ENCODE data around the gene SCTR.

DNA sequence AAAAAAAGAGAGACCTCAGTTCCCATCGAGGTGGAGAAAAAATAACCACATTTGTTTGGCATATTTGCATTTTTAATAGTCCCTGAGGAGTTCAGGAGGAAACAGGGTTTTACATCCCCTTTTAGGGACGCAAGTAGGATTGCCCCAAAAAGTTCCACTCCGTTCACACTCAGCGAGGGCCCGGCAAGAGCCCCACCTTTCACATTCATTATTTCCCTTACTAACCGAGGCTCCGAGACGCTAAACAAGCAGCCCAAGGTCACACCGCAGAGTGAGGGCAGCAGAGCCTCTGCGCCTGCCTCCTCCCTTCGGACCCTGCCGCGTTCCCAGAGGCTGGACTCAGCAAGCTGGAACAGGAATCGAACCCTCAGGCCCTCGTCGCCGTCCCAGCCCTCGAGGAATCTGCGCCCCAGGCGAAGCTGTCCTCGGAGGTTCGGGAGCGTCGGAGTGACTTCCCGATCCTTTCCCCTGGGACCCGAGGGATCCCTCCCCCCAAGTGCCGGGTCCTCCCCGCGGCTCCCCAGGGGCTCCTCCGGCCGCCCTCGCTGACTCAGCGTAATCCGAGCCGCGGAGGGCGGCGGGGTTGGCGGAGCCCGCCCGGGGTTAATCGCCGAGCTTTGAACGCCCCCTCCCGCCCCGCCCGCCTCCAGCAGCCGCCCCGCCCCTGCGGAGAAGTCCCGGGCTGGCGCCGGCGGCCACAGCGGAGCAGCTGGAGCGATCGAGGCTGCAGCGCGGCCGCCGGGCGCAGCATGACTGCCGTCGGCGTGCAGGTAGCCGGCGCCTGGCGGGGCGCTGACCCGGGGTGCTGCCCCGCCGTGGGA is 92.9 kb downstream of the SCTR start, which contains the start of gene TMEM37:
- TF ChIP-seq EZH2phosphoT487 (IDR thresholded peaks at IDR 0.05; ENCODE audit: low read depth): no peak
- TF ChIP-seq, protein P1, sequence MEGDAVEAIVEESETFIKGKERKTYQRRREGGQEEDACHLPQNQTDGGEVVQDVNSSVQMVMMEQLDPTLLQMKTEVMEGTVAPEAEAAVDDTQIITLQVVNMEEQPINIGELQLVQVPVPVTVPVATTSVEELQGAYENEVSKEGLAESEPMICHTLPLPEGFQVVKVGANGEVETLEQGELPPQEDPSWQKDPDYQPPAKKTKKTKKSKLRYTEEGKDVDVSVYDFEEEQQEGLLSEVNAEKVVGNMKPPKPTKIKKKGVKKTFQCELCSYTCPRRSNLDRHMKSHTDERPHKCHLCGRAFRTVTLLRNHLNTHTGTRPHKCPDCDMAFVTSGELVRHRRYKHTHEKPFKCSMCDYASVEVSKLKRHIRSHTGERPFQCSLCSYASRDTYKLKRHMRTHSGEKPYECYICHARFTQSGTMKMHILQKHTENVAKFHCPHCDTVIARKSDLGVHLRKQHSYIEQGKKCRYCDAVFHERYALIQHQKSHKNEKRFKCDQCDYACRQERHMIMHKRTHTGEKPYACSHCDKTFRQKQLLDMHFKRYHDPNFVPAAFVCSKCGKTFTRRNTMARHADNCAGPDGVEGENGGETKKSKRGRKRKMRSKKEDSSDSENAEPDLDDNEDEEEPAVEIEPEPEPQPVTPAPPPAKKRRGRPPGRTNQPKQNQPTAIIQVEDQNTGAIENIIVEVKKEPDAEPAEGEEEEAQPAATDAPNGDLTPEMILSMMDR (IDR thresholded peaks at IDR 0.05; ENCODE audit: low read depth, low read length): no peak
